Kasumi-1 (cell line): ENCODE measurements around the gene MERTK.
A peak's percentile ranks its signal among the peaks of the same experiment; 100 is the strongest.
"Not testable (repeated sequence)": the region's sequence is repeated elsewhere in the genome, so short reads cannot be mapped to it uniquely, and the experiment has no call there.

Experiments
- DNase-seq, 2 experiments: peaks; one replicate each; lab custom pipeline; 2025; lab: John Stamatoyannopoulos, UW

The MERTK gene

GRCh38 chr2:111909997-111910396 is 11.6 kb downstream of the MERTK start:
- not testable (repeated sequence) for DNase-seq

GRCh38 chr2:111910609-111911277 is 12.3 kb downstream of the MERTK start:
- no peak for DNase-seq

GRCh38 chr2:111911295-111911977 is 13.0 kb downstream of the MERTK start:
- DNase-seq: not testable (repeated sequence)

- no peak for DNase-seq
These were observed 14.1 kb downstream of the MERTK start for GRCh38 chr2:111912547-111912946.

GRCh38 chr2:111917106-111917505 is 18.7 kb downstream of the MERTK start:
- no peak for DNase-seq

GRCh38 chr2:111918383-111918806 is 20.0 kb downstream of the MERTK start:
- DNase-seq: no peak

- no peak for DNase-seq
These were observed 21.0 kb downstream of the MERTK start for GRCh38 chr2:111919365-111919764.

GRCh38 chr2:111919794-111920608 is 21.6 kb downstream of the MERTK start:
- DNase-seq: peak in 1 of 2 experiments; percentile 14

- no peak for DNase-seq
These were observed 24.9 kb downstream of the MERTK start for GRCh38 chr2:111923276-111923804.

GRCh38 chr2:111924617-111925107 is 26.3 kb downstream of the MERTK start:
- no peak for DNase-seq

GRCh38 chr2:111927723-111928122 is 29.3 kb downstream of the MERTK start:
- DNase-seq: no peak

- DNase-seq: no peak
These were observed 32.0 kb downstream of the MERTK start for GRCh38 chr2:111930409-111930808.

GRCh38 chr2:111930875-111931274 is 32.5 kb downstream of the MERTK start:
- DNase-seq: no peak

GRCh38 chr2:111932841-111933291 is 34.5 kb downstream of the MERTK start:
- DNase-seq: no peak

- DNase-seq: not testable (repeated sequence)
These were observed 35.5 kb downstream of the MERTK start for GRCh38 chr2:111933900-111934299.

GRCh38 chr2:111936881-111937280 is 38.5 kb downstream of the MERTK start:
- no peak for DNase-seq

- DNase-seq: no peak
These were observed 40.0 kb downstream of the MERTK start for GRCh38 chr2:111938392-111938791.

GRCh38 chr2:111940333-111941196 is 42.2 kb downstream of the MERTK start:
- no peak for DNase-seq

GRCh38 chr2:111941531-111941930 is 43.1 kb downstream of the MERTK start:
- DNase-seq: no peak

GRCh38 chr2:111944531-111945210 is 46.3 kb downstream of the MERTK start:
- DNase-seq: no peak
